H1 (cell line): Measurements from ENCODE around the gene FXYD3.

Source experiments
- ATF2 ChIP-seq: IDR thresholded peaks from 2 replicates; pipeline ENCODE4 v1.6.1; 2012; ENCODE audit warnings: low read length, inconsistent platforms
- ATF3 ChIP-seq: IDR thresholded peaks from 2 replicates; pipeline ENCODE4 v1.6.1; 2011; ENCODE audit warnings: low read depth, mild to moderate bottlenecking, low read length; ENCODE audit not compliant: insufficient read depth
- CEBPB ChIP-seq: IDR thresholded peaks from 2 replicates; pipeline ENCODE4 v1.6.1; 2012; ENCODE audit warnings: low read depth, low read length
- CREB1 ChIP-seq: IDR thresholded peaks from 2 replicates; pipeline ENCODE4 v1.6.1; 2012; ENCODE audit warnings: inconsistent platforms
- CTCF ChIP-seq, 3 experiments: IDR thresholded peaks; 1 replicate in 2 of 3; 2 replicates in 1 of 3; pipeline versions ENCODE4 v1.5.1 to v1.6.1; 2011; ENCODE audit warnings: low read length in 3 of 3, mild to moderate bottlenecking in 3 of 3, inconsistent platforms in 2 of 3, low read depth in 1 of 3, moderate library complexity in 1 of 3; ENCODE audit not compliant: insufficient read depth in 1 of 3; ENCODE audit errors: control extremely low read depth in 1 of 3
- EGR1 ChIP-seq: IDR thresholded peaks from 2 replicates; pipeline ENCODE4 v1.6.1; 2011; ENCODE audit warnings: low read depth, low read length, borderline replicate concordance
- EP300 ChIP-seq, 2 experiments: IDR thresholded peaks; 1 replicate in 1 of 2; 2 replicates in 1 of 2; pipeline ENCODE4 v1.6.1; 2011 to 2012; ENCODE audit warnings: low read depth in 2 of 2, low read length in 2 of 2, mild to moderate bottlenecking in 2 of 2, borderline replicate concordance in 1 of 2, inconsistent platforms in 1 of 2, moderate library complexity in 1 of 2
- EZH2 ChIP-seq: fragments of 200-600 bp; sonication (generic); IDR thresholded peaks from 2 replicates; pipeline ENCODE4 v1.7.1; 2012; ENCODE audit warnings: low read depth, mild to moderate bottlenecking, moderate library complexity, low read length, inconsistent platforms; ENCODE audit not compliant: severe bottlenecking
- HDAC6 ChIP-seq: IDR thresholded peaks from one replicate; pipeline ENCODE4 v1.7.1; 2012; ENCODE audit warnings: low read depth, mild to moderate bottlenecking, inconsistent platforms, low read length, moderate library complexity
- KDM5A ChIP-seq: fragments of 200-600 bp; IDR thresholded peaks from 2 replicates; pipeline ENCODE4 v1.7.1; 2012; ENCODE audit warnings: mild to moderate bottlenecking, low read length, inconsistent platforms, mixed read lengths
- POLR2A ChIP-seq, 2 experiments: IDR thresholded peaks; 1 replicate in 1 of 2; 2 replicates in 1 of 2; pipeline ENCODE4 v1.6.1; 2011; ENCODE audit warnings: low read depth in 2 of 2, low read length in 2 of 2, mild to moderate bottlenecking in 2 of 2; ENCODE audit errors: control extremely low read depth in 1 of 2
- SP2 ChIP-seq: IDR thresholded peaks from 2 replicates; pipeline ENCODE4 v1.6.1; 2012; ENCODE audit warnings: mild to moderate bottlenecking, low read length, inconsistent platforms
- TEAD4 ChIP-seq: IDR thresholded peaks from 2 replicates; pipeline ENCODE4 v1.6.1; 2012; ENCODE audit warnings: low read depth, low read length, inconsistent platforms, mixed read lengths
- USF2 ChIP-seq: IDR thresholded peaks from 2 replicates; pipeline ENCODE4 v1.6.1; 2011; ENCODE audit warnings: low read length, improper control_type of control experiment

- 0 out of 3 replicates have a peak, but pooled peaks of 1 of the 2 experiments have one; percentile 25 for TF ChIP-seq POLR2A (IDR thresholded peaks at IDR 0.05; ENCODE audit: control extremely low read depth in 1 of 2, low read depth in 2 of 2, low read length in 2 of 2)
- no peak for TF ChIP-seq EP300 (IDR thresholded peaks at IDR 0.05; ENCODE audit: borderline replicate concordance in 1 of 2, low read depth in 2 of 2, low read length in 2 of 2)
- TF ChIP-seq CTCF (IDR thresholded peaks at IDR 0.05; ENCODE audit: control extremely low read depth in 1 of 3, insufficient read depth in 1 of 3, low read depth in 1 of 3, low read length in 3 of 3) = peak; percentile 88 to 98 (median 96)
- no peak for TF ChIP-seq EGR1
- no peak for TF ChIP-seq EZH2
- no peak; the same call in 1 of the 2 replicates for TF ChIP-seq ATF2
- no peak for TF ChIP-seq SP2
- TF ChIP-seq KDM5A = no peak
- peak; percentile 74 for TF ChIP-seq CEBPB
- no peak for TF ChIP-seq HDAC6
- TF ChIP-seq USF2 = peak; percentile 84
- TF ChIP-seq CREB1 = no peak; the same call in 1 of the 2 replicates
- TF ChIP-seq TEAD4 = no peak
- no peak for TF ChIP-seq ATF3
Measured at GRCh38 chr19:35066691-35067563, 48.7 kb upstream of the FXYD3 start.
